IMR-90 (cell line): ENCODE results near the gene NAIF1. TPM values are rescaled to one million over a fixed set of nuclear protein-coding genes. Genes with fewer than 3 reads are reported as not detected.

ENCODE experiments used
- ATAC-seq: fragments of 200-7000 bp; cut with Tn5 transposase; 2 replicates; pipeline ENCODE4 v1.9.1; 2020; ENCODE audit warnings: low read depth, mild to moderate bottlenecking, moderate library complexity
- BruUV-seq: library from RNA; stranded (reverse); fragments of 400-500 nt; replicated peaks from 2 replicates; lab custom pipeline; 2021; lab: Mats Ljungman, UMichigan
- CTCF ChIA-PET: fragments of 300-600 bp; formaldehyde crosslinking; extraction: SDS; loops from one replicate; lab custom pipeline; 2021; ENCODE audit warnings: antibody characterized with exemption; lab: Yijun Ruan, JAX
- POLR2A ChIA-PET: fragments of 300-600 bp; sonication (Branson Sonifier 250); formaldehyde crosslinking; loops from one replicate; lab custom pipeline; 2022; ENCODE audit warnings: antibody characterized with exemption; ENCODE audit not compliant: unreplicated experiment; lab: Charles Lee
- DNase-seq: peaks from one replicate; pipeline ENCODE4 v3.0.0; 2013
- H2AFZ ChIP-seq: replicated peaks from 2 replicates; pipeline ENCODE3; 2013; ENCODE audit warnings: low read length, mild to moderate bottlenecking; ENCODE audit not compliant: poor library complexity
- H2AK5ac ChIP-seq: 2 replicates; pipeline ENCODE4 v1.6.1; 2013; ENCODE audit warnings: low read depth, low read length, inconsistent platforms
- H2AK9ac ChIP-seq: replicated peaks from 2 replicates; pipeline ENCODE3; 2013; ENCODE audit warnings: mild to moderate bottlenecking, low read depth, low read length, moderate library complexity; ENCODE audit not compliant: poor library complexity
- H2BK120ac ChIP-seq: 2 replicates; pipeline ENCODE4 v1.6.1; 2013; ENCODE audit warnings: low read depth, low read length, inconsistent platforms
- H2BK15ac ChIP-seq: 3 replicates; pipeline ENCODE4 v1.6.1; 2013; ENCODE audit warnings: low read depth, low read length, inconsistent platforms
- H2BK20ac ChIP-seq: 2 replicates; pipeline ENCODE4 v1.6.1; 2013; ENCODE audit warnings: low read depth, mild to moderate bottlenecking, inconsistent platforms, low read length, moderate library complexity
- H2BK5ac ChIP-seq: 2 replicates; pipeline ENCODE4 v1.6.1; 2013; ENCODE audit warnings: mild to moderate bottlenecking, low read depth, low read length, inconsistent platforms; ENCODE audit not compliant: poor library complexity, severe bottlenecking
- H3K14ac ChIP-seq: replicated peaks from 2 replicates; pipeline ENCODE4 v1.6.1; 2013; ENCODE audit warnings: low read depth, low read length, inconsistent platforms
- H3K18ac ChIP-seq: 2 replicates; pipeline ENCODE4 v1.6.1; 2013; ENCODE audit warnings: low read depth, low read length, control low read depth
- H3K23ac ChIP-seq: 2 replicates; pipeline ENCODE4 v1.6.1; 2013; ENCODE audit warnings: low read depth, low read length, inconsistent platforms
- H3K27ac ChIP-seq: 2 replicates; pipeline ENCODE4 v1.5.1; 2013; ENCODE audit warnings: mild to moderate bottlenecking, control low read depth, low read length; ENCODE audit not compliant: insufficient read depth
- H3K27me3 ChIP-seq: 2 replicates; pipeline ENCODE4 v1.6.1; 2013; ENCODE audit warnings: low read length; ENCODE audit not compliant: control insufficient read depth, insufficient read depth
- H3K36me3 ChIP-seq: 2 replicates; pipeline ENCODE4 v1.6.1; 2013; ENCODE audit warnings: low read length, mixed read lengths; ENCODE audit not compliant: control insufficient read depth, insufficient read depth
- H3K4ac ChIP-seq: 2 replicates; pipeline ENCODE4 v1.6.1; 2013; ENCODE audit warnings: low read depth, low read length, inconsistent platforms
- H3K4me1 ChIP-seq: 2 replicates; pipeline ENCODE4 v1.6.1; 2013; ENCODE audit warnings: low read length, mixed read lengths; ENCODE audit not compliant: control insufficient read depth, insufficient read depth
- H3K4me2 ChIP-seq: 2 replicates; pipeline ENCODE4 v1.6.1; 2013; ENCODE audit warnings: low read depth, mild to moderate bottlenecking, control low read depth, low read length, moderate library complexity
- H3K4me3 ChIP-seq: 2 replicates; pipeline ENCODE4 v1.5.1; 2013; ENCODE audit warnings: low read depth, mild to moderate bottlenecking, control low read depth, low read length, moderate library complexity; ENCODE audit not compliant: insufficient read depth
- H3K56ac ChIP-seq: 2 replicates; pipeline ENCODE4 v1.6.1; 2013; ENCODE audit warnings: low read length, inconsistent platforms; ENCODE audit not compliant: insufficient read depth; ENCODE audit errors: extremely low read depth
- H3K79me1 ChIP-seq, 2 experiments: 2 replicates each; pipeline ENCODE4 v1.6.1; 2013; ENCODE audit warnings: low read length in 2 of 2, inconsistent platforms in 1 of 2, low read depth in 1 of 2
- H3K9ac ChIP-seq: 2 replicates; pipeline ENCODE4 v1.6.1; 2013; ENCODE audit warnings: low read depth, low read length, control low read depth
- H3K9me1 ChIP-seq: 2 replicates; pipeline ENCODE4 v1.6.1; 2013; ENCODE audit warnings: low read length, inconsistent platforms; ENCODE audit not compliant: insufficient read depth
- H3K9me3 ChIP-seq: 2 replicates; pipeline ENCODE4 v1.6.1; 2013; ENCODE audit warnings: low read length; ENCODE audit not compliant: control insufficient read depth, insufficient read depth
- H4K20me1 ChIP-seq: 2 replicates; pipeline ENCODE4 v1.6.1; 2013; ENCODE audit warnings: low read length, inconsistent platforms; ENCODE audit not compliant: insufficient read depth
- H4K5ac ChIP-seq: 2 replicates; pipeline ENCODE4 v1.6.1; 2013; ENCODE audit warnings: mild to moderate bottlenecking, low read depth, low read length, control low read depth
- H4K8ac ChIP-seq, 2 experiments: 2 replicates each; pipeline ENCODE4 v1.6.1; 2013; ENCODE audit warnings: low read depth in 2 of 2, low read length in 2 of 2, control low read depth in 1 of 2, inconsistent platforms in 1 of 2
- H4K91ac ChIP-seq: 2 replicates; pipeline ENCODE4 v1.6.1; 2013; ENCODE audit warnings: low read depth, low read length, inconsistent platforms; ENCODE audit not compliant: insufficient read depth
- BHLHE40 ChIP-seq: fragments of 150-350 bp; IDR thresholded peaks from 2 replicates; pipeline ENCODE4 v1.6.1; 2016; ENCODE audit warnings: mild to moderate bottlenecking, low read depth, low read length
- CEBPB ChIP-seq: IDR thresholded peaks from 2 replicates; pipeline ENCODE4 v1.6.1; 2012; ENCODE audit warnings: low read depth, low read length, improper control_type of control experiment
- CHD1 ChIP-seq: IDR thresholded peaks from 2 replicates; pipeline ENCODE4 v1.6.1; 2012; ENCODE audit warnings: low read depth, low read length, improper control_type of control experiment
- CTCF ChIP-seq: conservative IDR thresholded peaks from 2 replicates; pipeline ENCODE4 v1.5.1; 2012; ENCODE audit warnings: mild to moderate bottlenecking, low read depth, low read length, improper control_type of control experiment
- ELK1 ChIP-seq: fragments of 150-350 bp; IDR thresholded peaks from 2 replicates; pipeline ENCODE4 v1.6.1; 2016; ENCODE audit warnings: low read depth, mild to moderate bottlenecking, low read length, moderate library complexity, borderline replicate concordance
- MAZ ChIP-seq: IDR thresholded peaks from 2 replicates; pipeline ENCODE4 v1.6.1; 2012; ENCODE audit warnings: low read depth, mild to moderate bottlenecking, low read length, improper control_type of control experiment, moderate library complexity, borderline replicate concordance
- MXI1 ChIP-seq: IDR thresholded peaks from 2 replicates; pipeline ENCODE4 v1.6.1; 2012; ENCODE audit warnings: low read depth, mild to moderate bottlenecking, low read length, moderate library complexity, borderline replicate concordance
- NFE2L2 ChIP-seq: fragments of 150-350 bp; IDR thresholded peaks from 2 replicates; pipeline ENCODE4 v1.6.1; 2016; ENCODE audit warnings: low read depth, mild to moderate bottlenecking, low read length
- POLR2A ChIP-seq: IDR thresholded peaks from 2 replicates; pipeline ENCODE4 v1.6.1; 2012; ENCODE audit warnings: mild to moderate bottlenecking, low read depth, low read length
- RAD21 ChIP-seq: IDR thresholded peaks from 2 replicates; pipeline ENCODE4 v1.6.1; 2012; ENCODE audit warnings: low read length, improper control_type of control experiment
- RCOR1 ChIP-seq: IDR thresholded peaks from 2 replicates; pipeline ENCODE4 v1.6.1; 2012; ENCODE audit warnings: mild to moderate bottlenecking, low read length, improper control_type of control experiment; ENCODE audit not compliant: insufficient replicate concordance
- RFX5 ChIP-seq: IDR thresholded peaks from 2 replicates; pipeline ENCODE4 v1.8.0; 2012; ENCODE audit warnings: low read depth, mild to moderate bottlenecking, low read length, moderate library complexity
- SMC3 ChIP-seq: fragments of 150-350 bp; IDR thresholded peaks from 2 replicates; pipeline ENCODE4 v1.6.1; 2016; ENCODE audit warnings: low read depth, mild to moderate bottlenecking, antibody characterized with exemption, low read length, moderate library complexity
- USF2 ChIP-seq: fragments of 150-350 bp; IDR thresholded peaks from 2 replicates; pipeline ENCODE4 v1.6.1; 2017; ENCODE audit warnings: mild to moderate bottlenecking, antibody characterized with exemption, low read length, low read depth
- WGBS, 2 experiments: methylation state at CpG; one replicate each; pipeline versions ENCODE4 v1.1.5 to v1.1.7; 2013; ENCODE audit warnings: missing lambda C conversion rate in 2 of 2; ENCODE audit not compliant: insufficient read length in 1 of 2; ENCODE audit errors: extremely low coverage in 2 of 2; 5-methylcytosine and 5-hydroxymethylcytosine counted together
- dilution Hi-C: fragments of 300-500 bp; cut with HindIII; formaldehyde crosslinking; loops from one replicate; pipeline ENCODE4 v1.14.3; 2018; ENCODE audit warnings: low sequenced_read_pairs; ENCODE audit not compliant: unreplicated experiment
- in situ Hi-C: fragments of 300-500 bp; cut with MboI; formaldehyde crosslinking; loops from 3 replicates; pipeline ENCODE4 v1.14.3; 2019; ENCODE audit warnings: low sequenced_read_pairs, inconsistent platforms, mixed read lengths
- intact Hi-C: fragments of 100-400 bp; cut with micrococcal nuclease; formaldehyde crosslinking; loops from 2 replicates; pipeline ENCODE4 v1.10.0; 2022
- polyA plus RNA-seq, 3 experiments: library from polyadenylated mRNA; depleted of rRNA; stranded (reverse); fragments of >200 nt; gene quantifications; 2 replicates each; pipeline ENCODE4 v1.2.3, GENCODE V29; 2012; ENCODE audit warnings: low replicate concordance in 1 of 3
- total RNA-seq: library from RNA; depleted of rRNA; stranded (reverse); fragments of >200 nt; gene quantifications from 2 replicates; pipeline ENCODE4 v1.2.3, GENCODE V29; 2012

NAIF1 gene
- total and polyA plus RNA-seq, 2 of the 4 experiments (the other 2 are of a cell fraction), result 9.7 to 10.1 TPM

- ChIA-PET CTCF (no interaction called here), POLR2A (no interaction called here)
- H3K23ac ChIP-seq, result no peak overlapping the region
- no peaks in the 10 kb centered on the region for H3K27me3 ChIP-seq
- H4K20me1 ChIP-seq, result no peaks in the 10 kb centered on the region
- peaks cover 5% of the 10 kb centered on the region; the same call in 1 of the 2 replicates for H3K36me3 ChIP-seq
- DNase-seq, result peak; percentile 18
- no peak overlapping the region for H4K91ac ChIP-seq
- peaks cover 7% of the 10 kb centered on the region; the same call in 1 of the 2 replicates for H3K4me1 ChIP-seq
- no peak overlapping the region for H3K4ac ChIP-seq
- TF ChIP-seq RCOR1, result no peak
- no peak for TF ChIP-seq RFX5
- TF ChIP-seq SMC3, result no peak
- no peak for TF ChIP-seq RAD21
- TF ChIP-seq MAZ, result no peak
- no peak for TF ChIP-seq POLR2A
- TF ChIP-seq BHLHE40, result no peak
- TF ChIP-seq CHD1, result no peak
- no peak for TF ChIP-seq USF2
- TF ChIP-seq NFE2L2, result no peak
- no peak for TF ChIP-seq ELK1
- TF ChIP-seq MXI1, result no peak
- TF ChIP-seq CEBPB, result no peak
- TF ChIP-seq CTCF, result no peak
- H3K4me2 ChIP-seq, result no peak overlapping the region
- ATAC-seq, result no peak
- no peak overlapping the region for H3K14ac ChIP-seq
- H4K5ac ChIP-seq, result no peak overlapping the region
- H3K56ac ChIP-seq, result no peak overlapping the region
- H3K4me3 ChIP-seq, result no peak overlapping the region
- intact Hi-C loops, result no loop called here
- H3K27ac ChIP-seq, result no peak overlapping the region
- dilution Hi-C loops, result no loop called here
- in situ Hi-C loops, result no loop called here
- WGBS, 2 experiments, result 65% methylated on average over 10 of the region's 14 CpGs; no CpG with 5 or more reads in 1 of the 2 experiments
- H2AK9ac ChIP-seq, result no peak overlapping the region
- no TSS peak for BruUV-seq
- no peak overlapping the region for H3K18ac ChIP-seq
- H2BK120ac ChIP-seq, result no peak overlapping the region
- H3K9me3 ChIP-seq, result no peaks in the 10 kb centered on the region
- H4K8ac ChIP-seq, result no peak overlapping the region
- no peak overlapping the region for H2BK20ac ChIP-seq
- no peak overlapping the region for H2BK15ac ChIP-seq
- H3K79me1 ChIP-seq, result no peaks in the 10 kb centered on the region
- H2AK5ac ChIP-seq, result 0 out of 2 replicates have a peak overlapping the region, but pooled peaks have one; percentile 13
- H2AFZ ChIP-seq, result no peak overlapping the region
- no peak overlapping the region for H3K9ac ChIP-seq
- H2BK5ac ChIP-seq, result no peak overlapping the region
- peaks cover 7% of the 10 kb centered on the region for H3K9me1 ChIP-seq
These were observed 10.0 kb downstream of the NAIF1 start for GRCh38 chr9:128056887-128057723.
